ENCODE measurements around the gene CFI.

CFI gene

GRCh38 chr4:109801895-109802319, at the start of gene CFI:
TSS of gene CFI (minus strand) at chr4:109801999. CDS start at chr4:109801971, 28 bp downstream.
- no peak for DNase-seq (ENCODE audit: low read depth in 2 of 2, low spot score in 1 of 2)

DNA sequence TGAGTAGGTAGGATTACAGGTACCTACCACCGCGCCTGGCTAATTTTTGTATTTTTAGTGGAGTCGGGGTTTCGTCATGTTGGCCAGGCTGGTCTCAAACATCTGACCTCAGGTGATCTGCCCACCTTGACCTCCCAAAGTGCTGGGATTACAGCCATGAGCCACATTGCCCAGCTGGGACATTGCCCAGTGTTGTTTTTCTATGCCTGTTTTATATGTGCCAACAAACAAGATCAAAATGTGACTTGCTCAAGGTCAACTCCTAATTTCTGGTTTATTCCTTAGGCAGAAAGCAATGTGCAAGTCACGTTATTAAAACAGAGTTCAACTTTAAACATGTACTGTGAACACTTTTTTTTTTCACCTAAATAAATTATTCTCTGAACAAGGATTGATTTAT, 48.8 kb upstream of the CFI start:
- no peak for DNase-seq (ENCODE audit: low read depth in 2 of 2, low spot score in 1 of 2)

GRCh38 chr4:109848501-109848900, 46.7 kb upstream of the CFI start:
- no peak for DNase-seq (ENCODE audit: low read depth in 2 of 2, low spot score in 1 of 2)

DNA sequence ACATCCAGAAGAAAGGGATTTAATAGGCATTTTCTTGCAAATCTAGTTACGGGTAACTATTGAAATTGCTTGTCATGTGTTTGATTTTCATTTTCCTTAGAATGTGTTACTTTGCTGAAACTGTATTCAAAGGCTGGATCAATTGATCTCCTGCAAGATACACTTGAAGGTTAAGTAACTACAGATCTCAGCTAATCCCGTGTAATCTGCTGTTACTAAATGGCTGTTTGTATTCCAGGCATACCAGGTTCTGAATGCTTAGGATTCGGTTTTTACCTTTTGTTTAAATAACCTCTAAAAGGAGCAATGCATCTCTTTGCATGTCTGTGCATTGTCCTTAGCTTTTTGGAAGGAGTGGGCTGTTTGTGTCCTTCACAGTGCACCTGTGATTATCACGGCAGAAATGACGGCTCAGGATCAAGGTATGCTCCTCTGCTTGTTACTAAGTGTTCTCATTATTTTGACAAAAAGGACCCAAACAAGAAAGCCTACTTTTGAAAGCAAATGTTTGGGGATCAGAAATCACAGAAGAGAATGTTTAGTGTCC, 46.2 kb upstream of the CFI start, which contains the start of gene LRIT3:
LRIT3 (plus strand) TSS at position 212 of the 547 bp plus-strand sequence; CDS start at position 307, 95 bp downstream.
- DNase-seq (ENCODE audit: low read depth in 2 of 2, low spot score in 1 of 2), result no peak

GRCh38 chr4:109846395-109847098, 44.7 kb upstream of the CFI start:
- no peak for DNase-seq (ENCODE audit: low read depth in 2 of 2, low spot score in 1 of 2)

- DNase-seq (ENCODE audit: low read depth in 2 of 2, low spot score in 1 of 2), result no peak
Observed at GRCh38 chr4:109836985-109837384, 35.2 kb upstream of the CFI start.

DNA sequence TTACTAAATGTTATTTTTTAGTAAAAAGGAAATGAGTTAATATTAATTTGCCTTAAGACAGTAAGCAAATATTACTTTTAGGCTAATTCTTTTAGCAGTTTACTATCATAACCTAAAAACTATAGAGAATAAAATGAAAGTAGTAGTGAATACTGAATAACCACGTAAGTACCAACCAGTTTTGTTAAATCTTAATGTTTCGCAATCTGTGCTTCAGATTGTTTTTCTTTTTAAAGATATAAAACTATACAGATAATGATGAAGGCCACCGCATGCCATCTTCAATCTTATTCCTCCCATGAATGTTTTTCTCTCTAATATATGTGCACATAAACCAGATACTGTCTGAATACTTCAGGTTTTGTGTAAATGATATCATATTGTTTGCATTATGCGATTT, 32.0 kb upstream of the CFI start:
- no peak for DNase-seq (ENCODE audit: low read depth in 2 of 2, low spot score in 1 of 2)

DNA sequence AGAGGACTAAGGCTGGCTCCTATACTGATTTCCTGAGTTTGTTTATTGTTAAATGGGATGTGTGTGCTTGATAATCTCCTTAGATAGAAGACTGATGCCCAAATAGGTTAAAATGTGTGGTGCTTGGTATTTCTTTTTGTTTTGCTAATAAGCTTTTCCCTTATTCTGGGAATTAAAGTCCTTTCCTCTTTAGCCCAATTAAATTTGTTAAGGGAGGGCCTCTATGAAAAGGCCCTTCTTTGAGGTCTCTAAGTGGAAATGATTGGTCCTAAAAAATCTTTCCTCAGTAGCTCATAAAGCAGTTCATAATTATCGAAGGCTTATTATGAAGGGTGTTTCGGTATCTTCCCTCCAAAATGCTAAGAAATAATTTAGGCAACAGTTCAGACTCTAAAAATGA, 25.9 kb upstream of the CFI start, which contains the start of gene RRH:
RRH (plus strand) TSS at position 301 of the 400 bp plus-strand sequence; CDS start at position 357, 56 bp downstream.
- no peak for DNase-seq (ENCODE audit: low read depth in 2 of 2, low spot score in 1 of 2)

GRCh38 chr4:109826719-109827118, 24.9 kb upstream of the CFI start:
- DNase-seq (ENCODE audit: low read depth in 2 of 2, low spot score in 1 of 2), result no peak

DNA sequence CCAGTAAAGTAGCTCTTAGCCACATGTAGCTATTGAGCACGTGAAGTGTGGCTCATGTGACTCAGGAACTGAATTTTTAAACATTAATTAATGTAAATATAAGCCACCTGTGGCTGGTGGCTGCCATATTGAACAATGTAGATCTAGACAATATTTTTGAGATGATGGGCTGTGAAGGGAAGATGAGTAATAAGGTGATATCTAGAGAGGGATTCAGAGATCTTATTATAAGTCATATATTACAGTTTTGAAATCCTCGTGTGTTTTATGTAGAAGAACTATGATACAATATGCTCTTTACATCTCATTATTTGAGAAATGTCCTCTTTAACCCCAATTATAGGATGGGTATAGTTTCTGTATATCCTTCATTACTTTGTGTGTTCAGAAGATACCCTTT, 19.4 kb upstream of the CFI start:
- DNase-seq (ENCODE audit: low read depth in 2 of 2, low spot score in 1 of 2), result no peak

GRCh38 chr4:109820563-109820962, 18.8 kb upstream of the CFI start:
- no peak for DNase-seq (ENCODE audit: low read depth in 2 of 2, low spot score in 1 of 2)

DNA sequence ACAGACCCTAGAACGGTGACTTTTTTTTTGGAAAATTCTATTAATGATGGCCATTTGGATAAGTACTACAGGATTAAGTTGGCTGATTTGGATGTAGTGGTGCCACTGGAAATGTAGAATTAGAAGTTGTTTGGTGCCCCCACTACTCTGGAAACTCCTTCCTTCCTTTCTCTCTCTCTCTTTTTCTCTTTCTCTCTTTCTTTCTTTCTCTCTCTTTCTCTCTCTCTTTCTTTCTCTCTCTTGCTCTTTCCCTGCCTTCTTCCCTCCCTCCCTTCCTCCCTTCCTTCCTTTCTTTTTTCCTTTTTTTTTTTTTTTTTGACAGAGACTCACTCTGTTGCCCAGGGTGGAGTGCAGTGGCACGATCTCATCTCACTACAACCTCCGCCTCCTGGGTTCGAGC, 16.5 kb upstream of the CFI start:
- no peak for DNase-seq (ENCODE audit: low read depth in 2 of 2, low spot score in 1 of 2)

DNA sequence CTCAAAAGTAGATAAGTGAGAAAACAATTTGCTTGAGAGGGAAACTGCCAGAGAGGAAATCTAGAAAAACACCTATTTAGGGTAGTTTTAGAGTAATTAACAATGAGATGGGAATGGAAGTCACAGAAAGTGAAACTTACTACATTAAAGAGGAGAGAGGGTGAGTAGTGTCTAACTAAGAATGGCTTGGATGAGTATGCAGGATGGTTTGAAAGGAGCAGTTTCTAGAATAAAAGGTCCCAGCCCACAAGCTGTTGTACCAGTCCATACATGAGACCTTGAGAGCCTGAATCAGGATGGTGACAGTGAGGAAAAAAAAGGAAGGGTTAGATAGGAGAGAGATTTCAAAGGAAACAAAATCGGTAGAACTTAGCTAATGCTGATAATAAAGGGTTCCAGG, 15.1 kb upstream of the CFI start:
- DNase-seq (ENCODE audit: low read depth in 2 of 2, low spot score in 1 of 2), result no peak

DNA sequence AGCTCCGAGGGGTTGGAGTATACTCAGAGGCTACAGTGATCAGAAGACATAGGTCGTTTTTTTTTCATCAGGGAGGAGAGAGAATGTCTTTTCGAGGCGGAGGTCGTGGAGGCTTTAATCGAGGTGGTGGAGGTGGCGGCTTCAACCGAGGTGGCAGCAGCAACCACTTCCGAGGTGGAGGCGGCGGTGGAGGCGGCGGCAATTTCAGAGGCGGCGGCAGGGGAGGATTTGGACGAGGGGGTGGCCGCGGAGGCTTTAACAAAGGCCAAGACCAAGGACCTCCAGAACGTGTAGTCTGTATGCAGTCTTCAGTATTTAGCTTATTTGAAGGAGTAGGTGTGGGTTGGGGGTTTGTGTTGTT, 14.3 kb upstream of the CFI start:
- DNase-seq (ENCODE audit: low read depth in 2 of 2, low spot score in 1 of 2), result peak; percentile 3 to 26

GRCh38 chr4:109815151-109816081, 13.6 kb upstream of the CFI start, which contains the start of gene GAR1:
TSS of gene GAR1 (plus strand) at chr4:109815762. CDS start at chr4:109816165, 403 bp downstream.
- peak; percentile 62 to 77 for DNase-seq (ENCODE audit: low read depth in 2 of 2, low spot score in 1 of 2)

GRCh38 chr4:109811707-109812106, 9.9 kb upstream of the CFI start:
- no peak for DNase-seq (ENCODE audit: low read depth in 2 of 2, low spot score in 1 of 2)

DNA sequence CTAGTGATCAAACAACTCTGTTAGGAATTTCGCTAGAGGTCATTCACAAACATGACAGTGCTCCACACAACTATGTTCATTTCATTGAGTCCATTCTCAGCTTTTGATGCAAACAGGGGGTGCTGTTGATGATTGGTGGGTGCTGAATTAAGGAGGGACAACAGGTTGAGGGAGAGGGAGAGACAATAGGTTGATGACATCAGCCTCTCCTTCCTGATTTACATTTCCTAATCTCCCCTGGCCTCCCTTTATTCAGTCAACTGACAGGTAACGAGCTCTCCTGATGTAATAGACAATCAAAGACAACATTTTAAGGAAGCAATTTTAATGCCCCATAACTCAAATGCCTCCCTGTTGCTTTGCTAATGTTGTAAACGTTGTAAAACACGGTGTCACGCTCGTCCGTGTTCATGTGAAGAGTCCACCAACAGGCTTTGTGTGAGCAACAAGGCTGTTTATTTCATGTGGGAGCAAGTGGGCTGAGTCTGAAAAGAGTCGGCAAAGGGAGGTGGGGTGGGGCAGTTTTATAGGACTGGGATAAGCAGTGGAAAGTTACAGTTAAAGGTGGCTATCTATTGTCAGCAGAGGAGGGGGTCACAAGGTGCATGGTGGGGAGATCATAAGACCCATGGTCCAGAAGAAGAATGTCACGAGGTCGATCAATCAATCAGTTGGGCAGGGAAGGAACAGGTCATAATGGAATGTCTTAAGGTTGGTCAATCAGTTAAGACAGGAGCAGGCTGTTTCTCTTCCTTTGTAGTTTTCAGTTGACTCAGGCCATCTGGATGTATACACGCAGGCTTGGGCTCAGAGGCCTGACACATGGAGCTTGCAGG, 9.0 kb upstream of the CFI start:
- no peak for DNase-seq (ENCODE audit: low read depth in 2 of 2, low spot score in 1 of 2)

GRCh38 chr4:109809655-109810054, 7.9 kb upstream of the CFI start:
- DNase-seq (ENCODE audit: low read depth in 2 of 2, low spot score in 1 of 2), result no peak

- DNase-seq (ENCODE audit: low read depth in 2 of 2, low spot score in 1 of 2), result no peak
Observed at GRCh38 chr4:109803924-109804571, 2.2 kb upstream of the CFI start.

- no peak for DNase-seq (ENCODE audit: low read depth in 2 of 2, low spot score in 1 of 2)
Observed at GRCh38 chr4:109801099-109801789, 555 bp downstream of the CFI start.

Data from stimulated activated CD8-positive, alpha-beta memory T cell treated with anti-CD3 and anti-CD28 coated beads, Interleukin-4, amount 100 ng/mL, for 4 hours (primary cell).